NCI-H1417 treated with DMSO at 0.1 percent for 48 hours (cell line): ENCODE measurements around the gene NUDT6.
A peak's percentile ranks its signal among the peaks of the same experiment; 100 is the strongest.
"Not testable (repeated sequence)": the region's sequence is repeated elsewhere in the genome, so short reads cannot be mapped to it uniquely, and the experiment has no call there.

Source experiments
- DNase-seq: peaks from one replicate; lab custom pipeline; 2025; lab: John Stamatoyannopoulos, UW

NUDT6 gene

GRCh38 chr4:122921971-122922876 is at the start of gene NUDT6:
Gene NUDT6 (minus strand): TSS chr4:122922597. CDS start chr4:122922572, 25 bp downstream.
- no peak for DNase-seq

- no peak for DNase-seq
Observed at GRCh38 chr4:122968227-122968812, 45.9 kb upstream of the NUDT6 start.

GRCh38 chr4:122967231-122967630 is 44.8 kb upstream of the NUDT6 start:
- DNase-seq: no peak

GRCh38 chr4:122966201-122966600 is 43.8 kb upstream of the NUDT6 start:
- DNase-seq: no peak

DNA sequence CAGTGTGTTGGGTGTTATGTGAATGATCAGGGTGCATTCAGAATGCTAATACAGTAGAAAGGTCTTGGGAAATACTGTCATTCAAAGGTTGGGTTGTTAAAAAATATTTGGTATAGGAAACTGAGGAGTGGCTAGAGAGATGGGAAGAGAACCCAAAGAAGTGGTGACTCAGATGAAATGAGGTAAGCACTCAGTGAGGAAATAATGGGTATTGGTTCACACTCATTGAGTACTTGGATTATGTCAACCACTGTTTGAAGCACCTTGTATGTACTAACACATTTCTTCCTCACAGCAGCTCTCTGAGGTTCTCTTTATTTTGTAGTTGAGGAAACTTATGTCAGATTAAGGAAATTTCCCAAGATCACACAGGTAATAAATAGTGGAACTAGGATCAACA is 40.8 kb upstream of the NUDT6 start:
- no peak for DNase-seq

- DNase-seq: no peak
Observed at GRCh38 chr4:122960611-122961000, 38.2 kb upstream of the NUDT6 start.

GRCh38 chr4:122959981-122960610 is 37.7 kb upstream of the NUDT6 start:
- no peak for DNase-seq

GRCh38 chr4:122959441-122959840 is 37.0 kb upstream of the NUDT6 start:
- no peak for DNase-seq

GRCh38 chr4:122958505-122958904 is 36.1 kb upstream of the NUDT6 start:
- DNase-seq: no peak

GRCh38 chr4:122953924-122954323 is 31.5 kb upstream of the NUDT6 start:
- no peak for DNase-seq

- no peak for DNase-seq
Observed at GRCh38 chr4:122952028-122952427, 29.6 kb upstream of the NUDT6 start.

- no peak for DNase-seq
Observed at GRCh38 chr4:122948671-122949070, 26.3 kb upstream of the NUDT6 start.

DNA sequence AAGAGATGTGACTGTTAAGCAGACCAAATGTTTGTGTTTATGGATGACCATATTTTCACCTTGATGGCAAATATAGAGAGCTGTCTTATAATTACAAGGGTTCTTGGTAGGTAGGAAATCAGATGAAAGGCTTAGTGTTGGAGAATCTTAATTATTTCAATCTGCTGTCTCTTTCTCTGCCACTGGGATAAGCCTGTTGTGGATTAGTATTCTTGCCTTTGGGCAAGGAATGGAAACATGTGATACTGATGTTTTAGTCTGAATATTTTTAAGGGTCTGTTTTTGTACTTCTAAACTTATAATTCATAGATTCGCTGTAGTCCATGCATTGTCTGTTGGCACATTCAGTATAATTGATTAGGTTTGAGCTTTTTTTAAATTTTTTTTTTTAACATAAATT is 23.7 kb upstream of the NUDT6 start:
- DNase-seq: no peak

- DNase-seq: not testable (repeated sequence)
Observed at GRCh38 chr4:122945136-122945535, 22.7 kb upstream of the NUDT6 start.

GRCh38 chr4:122932763-122933162 is 10.4 kb upstream of the NUDT6 start:
- no peak for DNase-seq

DNA sequence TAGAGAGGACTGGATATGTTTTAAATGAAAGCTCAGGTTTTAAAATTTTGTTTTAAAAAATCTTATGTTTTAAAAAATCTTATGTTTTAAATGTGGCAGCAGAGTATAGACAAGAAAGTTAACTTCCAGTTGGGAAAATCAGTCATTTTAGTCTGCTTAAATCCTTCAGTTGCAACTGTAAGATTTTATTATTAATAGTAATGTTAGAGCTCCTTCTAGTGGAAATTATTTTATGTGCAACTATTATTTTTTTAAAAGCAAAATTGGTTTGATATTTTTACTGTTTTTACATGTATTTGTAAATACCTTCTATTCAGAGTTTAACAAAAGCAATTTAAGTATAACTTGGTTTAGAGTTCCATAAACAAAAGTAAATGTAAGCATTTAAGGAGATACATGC is 8.5 kb upstream of the NUDT6 start:
- no peak for DNase-seq

- DNase-seq: no peak
Observed at GRCh38 chr4:122928930-122929329, 6.5 kb upstream of the NUDT6 start.

GRCh38 chr4:122922877-122923511 is 597 bp upstream of the NUDT6 start:
- DNase-seq: peak; percentile 31

GRCh38 chr4:122921300-122921699 is 1.1 kb downstream of the NUDT6 start:
- no peak for DNase-seq

DNA sequence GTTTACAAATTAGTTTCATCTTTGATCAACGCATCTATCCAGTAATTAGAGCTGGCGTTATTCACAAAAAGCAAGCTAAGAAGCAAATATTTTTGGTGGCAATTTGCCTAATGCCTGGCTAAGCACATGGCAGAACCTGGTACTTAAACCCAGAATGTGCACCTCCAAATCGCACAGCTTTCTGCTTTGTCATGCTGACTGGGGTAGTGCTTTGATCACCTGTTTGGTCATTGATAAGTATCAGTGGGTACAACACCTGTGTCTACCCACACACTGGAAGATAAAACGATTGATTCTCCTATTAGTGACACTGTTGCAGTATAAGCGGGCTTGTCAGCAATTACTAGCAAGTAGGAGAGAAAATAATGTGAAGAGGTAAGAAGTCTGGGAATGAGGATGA is 1.9 kb downstream of the NUDT6 start:
- DNase-seq: no peak

GRCh38 chr4:122917731-122918130 is 4.7 kb downstream of the NUDT6 start:
- DNase-seq: no peak

- no peak for DNase-seq
Observed at GRCh38 chr4:122914938-122915337, 7.5 kb downstream of the NUDT6 start.
